K562 (cell line): ENCODE results near the gene TOM1. TPM values are rescaled to one million over a fixed set of nuclear protein-coding genes. Genes with fewer than 3 reads are reported as not detected.

ENCODE experiments used
- ATAC-seq: fragments of 200-7000 bp; cut with Tn5 transposase; 3 replicates; pipeline ENCODE4 v1.9.1; 2020; ENCODE audit warnings: moderate library complexity
- BruUV-seq: library from RNA; stranded (reverse); fragments of 400-500 nt; replicated peaks from 2 replicates; lab custom pipeline; 2021; lab: Mats Ljungman, UMichigan
- CTCF ChIA-PET: fragments of 300-600 bp; formaldehyde crosslinking; extraction: SDS; loops from one replicate; lab custom pipeline; 2021; ENCODE audit warnings: low intra/inter-chr PET ratio; lab: Yijun Ruan, JAX
- POLR2A ChIA-PET: fragments of 300-600, 350-650 bp; sonication (Branson Sonifier 250); formaldehyde crosslinking; extraction: SDS; loops from one replicate; lab custom pipeline; 2021; ENCODE audit warnings: antibody characterized with exemption, inconsistent platforms; lab: Yijun Ruan, JAX
- DNase-seq, 4 experiments: peaks; one replicate each; pipeline versions ENCODE4 v3.0.0 to v3.0.0-alpha.2; 2011 to 2018; ENCODE audit warnings: low spot score in 3 of 4, mixed read lengths in 3 of 4; ENCODE audit errors: extremely low read depth in 1 of 4
- FAIRE-seq: peaks from 2 replicates; lab custom pipeline; 2011; peaks lifted over from hg19 to GRCh38; lab: Jason Lieb, UNC
- H2AFZ ChIP-seq: 2 replicates; pipeline ENCODE4 v1.6.0; 2011; ENCODE audit warnings: low read depth, low read length, control low read depth, inconsistent platforms
- H3K27ac ChIP-seq: fragments of 200-600 bp; 3 replicates; pipeline ENCODE4 v1.8.0; 2011; ENCODE audit warnings: low read depth, mild to moderate bottlenecking, control low read depth, inconsistent platforms, low read length, moderate library complexity, mixed read lengths; ENCODE audit errors: extremely low read depth
- H3K27me3 ChIP-seq, 2 experiments: fragments of 300-600 bp in 1 of 2; 2 replicates in 1 of 2; 3 replicates in 1 of 2; pipeline versions ENCODE4 v1.6.0 to v1.8.0; 2011; ENCODE audit warnings: inconsistent platforms in 2 of 2, low read length in 2 of 2, mild to moderate bottlenecking in 1 of 2, mixed read lengths in 1 of 2, moderate library complexity in 1 of 2; ENCODE audit not compliant: control insufficient read depth in 2 of 2, insufficient read depth in 2 of 2
- H3K36me3 ChIP-seq: fragments of 300-600 bp; 3 replicates; pipeline ENCODE4 v1.8.0; 2011; ENCODE audit warnings: mild to moderate bottlenecking, low read length, inconsistent platforms; ENCODE audit not compliant: control insufficient read depth, insufficient read depth
- H3K4me1 ChIP-seq, 2 experiments: fragments of 200-600 bp in 1 of 2; replicated peaks in 1 of 2; 2 replicates in 1 of 2; 3 replicates in 1 of 2; pipeline versions ENCODE4 v1.5.1 to v1.8.0; 2011; ENCODE audit warnings: inconsistent platforms in 2 of 2, low read length in 2 of 2, mild to moderate bottlenecking in 1 of 2, mixed read lengths in 1 of 2, moderate library complexity in 1 of 2; ENCODE audit not compliant: control insufficient read depth in 2 of 2, insufficient read depth in 2 of 2
- H3K4me2 ChIP-seq: 2 replicates; pipeline ENCODE4 v1.6.1; 2011; ENCODE audit warnings: low read length, control low read depth, inconsistent platforms, mixed read lengths; ENCODE audit not compliant: insufficient read depth
- H3K4me3 ChIP-seq: fragments of 200-600 bp; sonication (generic), shearing (Covaris generic); 2 replicates; pipeline ENCODE4 v1.5.1; 2016; ENCODE audit warnings: control low read depth, inconsistent platforms
- H3K79me2 ChIP-seq: fragments of 200-600 bp; 3 replicates; pipeline ENCODE4 v1.8.0; 2011; ENCODE audit warnings: low read length, inconsistent platforms; ENCODE audit not compliant: control insufficient read depth, insufficient read depth
- H3K9ac ChIP-seq, 2 experiments: 2 replicates each; pipeline versions ENCODE4 v1.6.0 to v1.6.1; 2011; ENCODE audit warnings: low read depth in 2 of 2, low read length in 2 of 2, control low read depth in 1 of 2, inconsistent platforms in 1 of 2, mild to moderate bottlenecking in 1 of 2, mixed read lengths in 1 of 2; ENCODE audit not compliant: insufficient read depth in 1 of 2
- H3K9me1 ChIP-seq: one replicate; pipeline ENCODE4 v1.6.0; 2011; ENCODE audit warnings: inconsistent platforms, mild to moderate bottlenecking, low read length, moderate library complexity; ENCODE audit not compliant: control insufficient read depth, insufficient read depth
- H3K9me3 ChIP-seq: replicated peaks from 2 replicates; pipeline ENCODE4 v1.5.1; 2011; ENCODE audit warnings: low read depth, low read length, inconsistent platforms; ENCODE audit not compliant: control insufficient read depth, insufficient read depth
- H4K20me1 ChIP-seq: replicated peaks from 2 replicates; pipeline ENCODE4 v1.6.1; 2011; ENCODE audit warnings: low read length, inconsistent platforms, mixed read lengths; ENCODE audit not compliant: control insufficient read depth, insufficient read depth
- ERF ChIP-seq: fragments of 450-650 bp; formaldehyde crosslinking; IDR thresholded peaks from 2 replicates; pipeline ENCODE4 v1.4.0; 2020; ENCODE audit warnings: mild to moderate bottlenecking, mixed read lengths
- HSF4 ChIP-seq: fragments of 250-450 bp; sonication (Bioruptor Pico); IDR thresholded peaks from 2 replicates; pipeline ENCODE4 v2.1.2; 2022; ENCODE audit warnings: mild to moderate bottlenecking, moderate library complexity, borderline replicate concordance
- JUND ChIP-seq, 2 experiments: IDR thresholded peaks; 2 replicates in 1 of 2; 3 replicates in 1 of 2; pipeline ENCODE4 v1.6.1; 2011; ENCODE audit warnings: borderline replicate concordance in 2 of 2, low read depth in 2 of 2, low read length in 2 of 2, improper control_type of control experiment in 1 of 2, missing biosample characterization in 1 of 2, missing genetic modification characterization in 1 of 2, missing genetic modification reagents in 1 of 2
- MCM2 ChIP-seq: fragments of 450-650 bp; IDR thresholded peaks from 2 replicates; pipeline ENCODE4 v1.6.1; 2017; ENCODE audit warnings: low read depth, mild to moderate bottlenecking
- MIER1 ChIP-seq: fragments of 450-650 bp; IDR thresholded peaks from 2 replicates; pipeline ENCODE4 v1.6.1; 2016; ENCODE audit warnings: antibody characterized with exemption, mild to moderate bottlenecking, low read depth
- SREBF2 ChIP-seq: sonication (generic); formaldehyde crosslinking; IDR thresholded peaks from 2 replicates; pipeline ENCODE4 v1.4.0; 2020; ENCODE audit warnings: mild to moderate bottlenecking, missing genetic modification reagents
- ZBTB17 ChIP-seq: fragments of 450-650 bp; formaldehyde crosslinking; IDR thresholded peaks from 2 replicates; pipeline ENCODE4 v1.4.0; 2020; ENCODE audit warnings: mild to moderate bottlenecking
- ZFPM2 ChIP-seq: fragments of 250-450 bp; sonication (Bioruptor Pico); IDR thresholded peaks from 2 replicates; pipeline ENCODE4 v1.5.1; 2022; ENCODE audit warnings: mild to moderate bottlenecking
- ZNF41 ChIP-seq: fragments of 250-450 bp; sonication (Bioruptor Pico); conservative IDR thresholded peaks from 2 replicates; pipeline ENCODE4 v1.4.0; 2020; ENCODE audit warnings: mild to moderate bottlenecking
- WGBS: fragments of 100-300 bp; shearing (Covaris generic); methylation state at CpG from one replicate; pipeline ENCODE4 v1.1.6; 2016; ENCODE audit warnings: low coverage, mixed read lengths; ENCODE audit not compliant: insufficient coverage; ENCODE audit errors: missing lambda C conversion rate; 5-methylcytosine and 5-hydroxymethylcytosine counted together
- in situ Hi-C: fragments of 300-500 bp; cut with MboI; formaldehyde crosslinking; loops from 4 replicates; pipeline ENCODE4 v1.15.0; 2018; ENCODE audit warnings: inconsistent platforms, mixed read lengths
- intact Hi-C: fragments of 100-400 bp; cut with micrococcal nuclease; formaldehyde crosslinking; loops from 2 replicates; pipeline ENCODE4 v1.14.2; 2022
- polyA plus RNA-seq, 8 experiments: library from polyadenylated mRNA; depleted of rRNA in 4 of 8; stranded (reverse) in 5 of 8; unstranded in 3 of 8; fragments of >200 nt; fragmentation: Nextera tagmentation in 2 of 8; fragmentation: Illumina TruSeq in 1 of 8; extraction: Ambion mirVana in 2 of 8; extraction: Trizol in 1 of 8; gene quantifications; 2 replicates each; pipeline versions ENCODE4 v1.2.1 to v1.2.3, GENCODE V29; 2011 to 2014; ENCODE audit warnings: inconsistent platforms in 1 of 8, missing spikeins in 1 of 8
- total RNA-seq, 7 experiments: library from RNA; depleted of rRNA in 6 of 7; stranded (reverse); fragments of >200 nt in 6 of 7; fragmentation: Illumina TruSeq in 2 of 7; extraction: Trizol in 2 of 7; gene quantifications; 2 replicates each; pipeline versions ENCODE4 v1.2.1 to v1.2.3, GENCODE V29; 2011 to 2021; ENCODE audit warnings: low replicate concordance in 1 of 7
- TF ChIP-seq, protein P1 (sequence below): sonication (generic); formaldehyde crosslinking; IDR thresholded peaks from 2 replicates; pipeline ENCODE4 v1.8.1; 2023; ENCODE audit warnings: mild to moderate bottlenecking, missing genetic modification reagents, moderate library complexity
- TF ChIP-seq, protein P2 (sequence below): fragments of 250-450 bp; sonication (Bioruptor Pico); IDR thresholded peaks from 2 replicates; pipeline ENCODE4 v1.4.0; 2020
- TF ChIP-seq, protein P3 (sequence below): fragments of 450-650 bp; conservative IDR thresholded peaks from 2 replicates; pipeline ENCODE4 v1.6.1; 2016; ENCODE audit warnings: missing genetic modification characterization, low read depth, mild to moderate bottlenecking, missing compliant biosample characterization, moderate library complexity

The TOM1 gene
- total and polyA plus RNA-seq, 9 of the 15 experiments (the other 6 are each of a cell fraction or from before 2014, with no cell fraction given) = 0.64 to 20.6 (median 12.0) TPM

DNA sequence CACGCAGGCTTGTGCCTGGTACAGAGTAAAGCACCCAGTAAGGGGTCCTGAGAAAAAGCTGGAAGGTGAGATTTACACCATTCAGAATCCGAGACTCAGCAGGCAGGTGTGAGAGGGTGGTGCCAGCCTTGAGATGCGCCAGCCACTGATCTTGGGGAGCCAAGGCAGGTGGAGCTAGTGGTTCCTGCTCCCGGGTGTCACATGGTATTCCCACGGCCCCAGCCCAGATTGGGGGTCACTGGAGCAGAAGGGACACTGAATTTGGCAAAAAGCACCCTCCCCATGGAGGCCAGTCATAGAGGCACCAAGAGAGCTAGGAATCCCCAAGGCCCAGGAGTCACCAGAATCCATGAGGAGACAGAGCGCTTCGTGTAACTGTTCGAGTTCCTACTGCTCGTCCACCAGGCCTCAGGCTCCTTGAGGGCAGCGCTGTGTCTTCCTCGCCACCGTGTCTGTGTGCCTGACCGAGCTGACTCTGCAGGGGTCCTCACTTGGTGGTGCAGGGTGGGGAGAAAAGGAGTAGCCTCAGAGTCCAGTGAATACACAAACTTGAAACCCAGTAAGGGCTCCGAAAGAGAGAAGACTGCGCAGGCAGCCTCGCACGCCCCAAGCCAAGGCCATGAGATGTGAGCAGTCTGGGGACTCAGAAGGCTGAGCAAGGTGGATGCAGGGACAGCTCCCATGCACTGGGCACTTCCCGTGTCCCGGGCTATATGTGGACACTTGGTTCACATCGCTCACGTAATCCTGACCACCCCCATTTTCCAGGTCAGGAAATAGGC, 28.2 kb downstream of the TOM1 start:
- no peaks in the 10 kb centered on the region for H3K4me1 ChIP-seq
- FAIRE-seq (no peak), ATAC-seq (no peak), DNase-seq (no peak)
- ChIA-PET CTCF (no interaction called here), POLR2A (interaction anchor here (0.7 to 1.2 kb wide), 5 partner anchors 11 to 1451 kb away, joined by 3 read pairs; partner anchors contain the start of gene TOM1)
- no peak overlapping the region for H2AFZ ChIP-seq
- no peaks in the 10 kb centered on the region for H3K27me3 ChIP-seq
- no TSS peak for BruUV-seq
- peaks cover 29% of the 10 kb centered on the region; the same call in 1 of the 3 replicates for H3K36me3 ChIP-seq
- no peaks in the 10 kb centered on the region for H3K9me1 ChIP-seq
- H3K4me2 ChIP-seq = no peak overlapping the region
- H4K20me1 ChIP-seq = no peaks in the 10 kb centered on the region
- in situ Hi-C loops (no loop called here), intact Hi-C loops (no loop called here)
- no peak overlapping the region for H3K9ac ChIP-seq
- no peak overlapping the region for H3K4me3 ChIP-seq
- no peaks in the 10 kb centered on the region for H3K79me2 ChIP-seq
- WGBS = 83% methylated on average over 19 of the region's 21 CpGs
- no peaks in the 10 kb centered on the region for H3K9me3 ChIP-seq
- H3K27ac ChIP-seq = no peak overlapping the region
- no peak for TF ChIP-seq ZFPM2 (CRISPR knock-in tag)
- no peak for TF ChIP-seq ZNF41
- no peak for TF ChIP-seq MIER1
- no peak for TF ChIP-seq ZBTB17
- TF ChIP-seq MCM2 = no peak
- TF ChIP-seq SREBF2 (CRISPR knock-in tag) = no peak
- no peak for TF ChIP-seq JUND (IDR thresholded peaks at IDR 0.05; ENCODE audit: borderline replicate concordance, low read depth, low read length)
- no peak for TF ChIP-seq JUND (tag; IDR thresholded peaks at IDR 0.05; ENCODE audit: borderline replicate concordance, low read depth, low read length)
- TF ChIP-seq, protein P1, sequence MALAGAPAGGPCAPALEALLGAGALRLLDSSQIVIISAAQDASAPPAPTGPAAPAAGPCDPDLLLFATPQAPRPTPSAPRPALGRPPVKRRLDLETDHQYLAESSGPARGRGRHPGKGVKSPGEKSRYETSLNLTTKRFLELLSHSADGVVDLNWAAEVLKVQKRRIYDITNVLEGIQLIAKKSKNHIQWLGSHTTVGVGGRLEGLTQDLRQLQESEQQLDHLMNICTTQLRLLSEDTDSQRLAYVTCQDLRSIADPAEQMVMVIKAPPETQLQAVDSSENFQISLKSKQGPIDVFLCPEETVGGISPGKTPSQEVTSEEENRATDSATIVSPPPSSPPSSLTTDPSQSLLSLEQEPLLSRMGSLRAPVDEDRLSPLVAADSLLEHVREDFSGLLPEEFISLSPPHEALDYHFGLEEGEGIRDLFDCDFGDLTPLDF (CRISPR knock-in tag) = no peak
- TF ChIP-seq, protein P2, sequence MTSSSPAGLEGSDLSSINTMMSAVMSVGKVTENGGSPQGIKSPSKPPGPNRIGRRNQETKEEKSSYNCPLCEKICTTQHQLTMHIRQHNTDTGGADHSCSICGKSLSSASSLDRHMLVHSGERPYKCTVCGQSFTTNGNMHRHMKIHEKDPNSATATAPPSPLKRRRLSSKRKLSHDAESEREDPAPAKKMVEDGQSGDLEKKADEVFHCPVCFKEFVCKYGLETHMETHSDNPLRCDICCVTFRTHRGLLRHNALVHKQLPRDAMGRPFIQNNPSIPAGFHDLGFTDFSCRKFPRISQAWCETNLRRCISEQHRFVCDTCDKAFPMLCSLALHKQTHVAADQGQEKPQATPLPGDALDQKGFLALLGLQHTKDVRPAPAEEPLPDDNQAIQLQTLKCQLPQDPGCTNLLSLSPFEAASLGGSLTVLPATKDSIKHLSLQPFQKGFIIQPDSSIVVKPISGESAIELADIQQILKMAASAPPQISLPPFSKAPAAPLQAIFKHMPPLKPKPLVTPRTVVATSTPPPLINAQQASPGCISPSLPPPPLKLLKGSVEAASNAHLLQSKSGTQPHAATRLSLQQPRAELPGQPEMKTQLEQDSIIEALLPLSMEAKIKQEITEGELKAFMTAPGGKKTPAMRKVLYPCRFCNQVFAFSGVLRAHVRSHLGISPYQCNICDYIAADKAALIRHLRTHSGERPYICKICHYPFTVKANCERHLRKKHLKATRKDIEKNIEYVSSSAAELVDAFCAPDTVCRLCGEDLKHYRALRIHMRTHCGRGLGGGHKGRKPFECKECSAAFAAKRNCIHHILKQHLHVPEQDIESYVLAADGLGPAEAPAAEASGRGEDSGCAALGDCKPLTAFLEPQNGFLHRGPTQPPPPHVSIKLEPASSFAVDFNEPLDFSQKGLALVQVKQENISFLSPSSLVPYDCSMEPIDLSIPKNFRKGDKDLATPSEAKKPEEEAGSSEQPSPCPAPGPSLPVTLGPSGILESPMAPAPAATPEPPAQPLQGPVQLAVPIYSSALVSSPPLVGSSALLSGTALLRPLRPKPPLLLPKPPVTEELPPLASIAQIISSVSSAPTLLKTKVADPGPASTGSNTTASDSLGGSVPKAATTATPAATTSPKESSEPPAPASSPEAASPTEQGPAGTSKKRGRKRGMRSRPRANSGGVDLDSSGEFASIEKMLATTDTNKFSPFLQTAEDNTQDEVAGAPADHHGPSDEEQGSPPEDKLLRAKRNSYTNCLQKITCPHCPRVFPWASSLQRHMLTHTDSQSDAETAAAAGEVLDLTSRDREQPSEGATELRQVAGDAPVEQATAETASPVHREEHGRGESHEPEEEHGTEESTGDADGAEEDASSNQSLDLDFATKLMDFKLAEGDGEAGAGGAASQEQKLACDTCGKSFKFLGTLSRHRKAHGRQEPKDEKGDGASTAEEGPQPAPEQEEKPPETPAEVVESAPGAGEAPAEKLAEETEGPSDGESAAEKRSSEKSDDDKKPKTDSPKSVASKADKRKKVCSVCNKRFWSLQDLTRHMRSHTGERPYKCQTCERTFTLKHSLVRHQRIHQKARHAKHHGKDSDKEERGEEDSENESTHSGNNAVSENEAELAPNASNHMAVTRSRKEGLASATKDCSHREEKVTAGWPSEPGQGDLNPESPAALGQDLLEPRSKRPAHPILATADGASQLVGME (CRISPR knock-in tag) = no peak
- no peak for TF ChIP-seq ERF (CRISPR knock-in tag)
- TF ChIP-seq, protein P3, sequence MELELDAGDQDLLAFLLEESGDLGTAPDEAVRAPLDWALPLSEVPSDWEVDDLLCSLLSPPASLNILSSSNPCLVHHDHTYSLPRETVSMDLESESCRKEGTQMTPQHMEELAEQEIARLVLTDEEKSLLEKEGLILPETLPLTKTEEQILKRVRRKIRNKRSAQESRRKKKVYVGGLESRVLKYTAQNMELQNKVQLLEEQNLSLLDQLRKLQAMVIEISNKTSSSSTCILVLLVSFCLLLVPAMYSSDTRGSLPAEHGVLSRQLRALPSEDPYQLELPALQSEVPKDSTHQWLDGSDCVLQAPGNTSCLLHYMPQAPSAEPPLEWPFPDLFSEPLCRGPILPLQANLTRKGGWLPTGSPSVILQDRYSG (tag) = no peak
- no peak for TF ChIP-seq HSF4 (CRISPR knock-in tag)
